Measurements from ENCODE around the gene PTPRD. TPM values are rescaled to one million over a fixed set of nuclear protein-coding genes. Genes with fewer than 3 reads are reported as not detected.
"Not testable (repeated sequence)": the region's sequence is repeated elsewhere in the genome, so short reads cannot be mapped to it uniquely, and the experiment has no call there.

The PTPRD gene
- total RNA-seq, 1 donor: 11.5 TPM

DNA sequence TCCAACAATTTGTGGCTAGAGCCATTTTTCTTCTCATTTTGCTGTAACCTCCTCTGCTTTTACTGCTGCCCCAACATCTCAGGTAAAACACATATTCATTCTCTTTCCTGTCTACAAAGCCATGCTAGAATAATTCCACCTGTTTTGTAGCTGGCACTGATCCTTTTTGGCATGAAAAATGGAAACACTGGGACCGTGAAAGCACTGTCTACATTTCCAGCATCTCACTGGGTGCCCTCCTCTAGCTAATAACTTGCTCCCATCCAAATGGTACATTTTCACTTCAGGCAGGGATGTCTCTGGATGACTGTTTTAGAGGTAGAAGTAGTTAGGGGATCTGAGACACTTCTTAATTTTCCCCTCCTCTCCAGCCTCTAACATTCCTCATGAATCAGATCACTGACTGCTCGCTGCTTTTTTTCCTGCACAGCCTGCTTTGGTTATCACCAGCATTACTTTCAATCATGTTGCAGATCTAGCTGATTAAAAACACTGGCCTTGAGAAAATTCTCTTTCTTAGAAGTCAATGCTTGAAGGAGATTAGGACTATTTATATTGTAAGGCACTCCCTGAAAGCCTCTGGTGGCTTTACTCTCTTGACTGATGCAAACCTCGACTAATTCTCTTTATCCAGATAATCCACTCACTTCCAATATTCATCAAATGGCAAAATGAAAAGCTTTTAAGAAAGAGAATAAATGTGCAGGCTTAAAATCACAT lies 1500.6 kb downstream of the PTPRD start:
- H3K4me3 ChIP-seq (ENCODE audit: low read depth, low read length): no peak overlapping the region
- DNase-seq (ENCODE audit: low read depth): no peak
- TF ChIP-seq, protein P1, sequence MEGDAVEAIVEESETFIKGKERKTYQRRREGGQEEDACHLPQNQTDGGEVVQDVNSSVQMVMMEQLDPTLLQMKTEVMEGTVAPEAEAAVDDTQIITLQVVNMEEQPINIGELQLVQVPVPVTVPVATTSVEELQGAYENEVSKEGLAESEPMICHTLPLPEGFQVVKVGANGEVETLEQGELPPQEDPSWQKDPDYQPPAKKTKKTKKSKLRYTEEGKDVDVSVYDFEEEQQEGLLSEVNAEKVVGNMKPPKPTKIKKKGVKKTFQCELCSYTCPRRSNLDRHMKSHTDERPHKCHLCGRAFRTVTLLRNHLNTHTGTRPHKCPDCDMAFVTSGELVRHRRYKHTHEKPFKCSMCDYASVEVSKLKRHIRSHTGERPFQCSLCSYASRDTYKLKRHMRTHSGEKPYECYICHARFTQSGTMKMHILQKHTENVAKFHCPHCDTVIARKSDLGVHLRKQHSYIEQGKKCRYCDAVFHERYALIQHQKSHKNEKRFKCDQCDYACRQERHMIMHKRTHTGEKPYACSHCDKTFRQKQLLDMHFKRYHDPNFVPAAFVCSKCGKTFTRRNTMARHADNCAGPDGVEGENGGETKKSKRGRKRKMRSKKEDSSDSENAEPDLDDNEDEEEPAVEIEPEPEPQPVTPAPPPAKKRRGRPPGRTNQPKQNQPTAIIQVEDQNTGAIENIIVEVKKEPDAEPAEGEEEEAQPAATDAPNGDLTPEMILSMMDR (IDR thresholded peaks at IDR 0.05; ENCODE audit: insufficient read depth, low read length): no peak

DNA sequence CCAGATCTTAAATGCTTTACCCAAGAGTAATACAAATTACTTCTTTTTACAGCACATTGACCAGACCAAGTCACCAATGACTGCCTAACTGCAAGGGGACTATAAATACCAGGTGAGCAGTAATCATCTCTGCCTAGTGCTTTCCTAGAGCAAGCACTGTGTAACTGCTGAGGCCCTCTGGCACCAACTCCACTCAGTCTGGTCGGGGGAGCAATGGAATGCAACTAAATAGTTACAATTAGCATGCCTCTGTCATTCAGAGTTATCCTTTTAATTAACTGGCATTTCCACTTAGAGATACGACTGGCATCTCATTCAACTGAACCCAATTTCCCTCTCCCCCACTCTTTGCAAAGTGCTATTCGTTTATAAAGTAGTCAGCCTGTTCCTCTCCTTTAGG lies 1504.2 kb downstream of the PTPRD start:
- DNase-seq (ENCODE audit: low read depth): no peak
- TF ChIP-seq, protein P1 (IDR thresholded peaks at IDR 0.05; ENCODE audit: insufficient read depth, low read length): no peak
- H3K4me3 ChIP-seq (ENCODE audit: low read depth, low read length): no peak overlapping the region

DNA sequence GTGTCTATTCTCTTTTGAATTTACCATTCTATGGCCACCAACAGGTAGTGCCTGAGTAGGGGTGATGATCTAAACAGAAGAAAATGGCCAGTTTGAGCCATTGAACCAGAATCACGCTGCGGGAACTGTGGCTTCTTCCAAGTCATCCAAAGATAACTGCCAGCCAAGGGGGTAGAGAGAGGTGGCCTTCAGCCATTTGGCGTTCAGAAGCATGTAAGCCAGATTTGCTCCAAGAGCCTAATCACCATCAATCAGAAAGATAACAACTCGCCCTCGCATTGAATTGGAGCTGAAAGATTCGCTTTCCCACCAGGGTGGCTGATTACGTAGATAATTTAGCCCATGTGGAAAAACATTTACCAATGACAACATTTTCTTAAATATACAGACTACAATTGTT lies 1510.5 kb downstream of the PTPRD start:
- H3K4me3 ChIP-seq (ENCODE audit: low read depth, low read length): no peak overlapping the region
- TF ChIP-seq, protein P1 (IDR thresholded peaks at IDR 0.05; ENCODE audit: insufficient read depth, low read length): no peak
- no peak for DNase-seq (ENCODE audit: low read depth)

DNA sequence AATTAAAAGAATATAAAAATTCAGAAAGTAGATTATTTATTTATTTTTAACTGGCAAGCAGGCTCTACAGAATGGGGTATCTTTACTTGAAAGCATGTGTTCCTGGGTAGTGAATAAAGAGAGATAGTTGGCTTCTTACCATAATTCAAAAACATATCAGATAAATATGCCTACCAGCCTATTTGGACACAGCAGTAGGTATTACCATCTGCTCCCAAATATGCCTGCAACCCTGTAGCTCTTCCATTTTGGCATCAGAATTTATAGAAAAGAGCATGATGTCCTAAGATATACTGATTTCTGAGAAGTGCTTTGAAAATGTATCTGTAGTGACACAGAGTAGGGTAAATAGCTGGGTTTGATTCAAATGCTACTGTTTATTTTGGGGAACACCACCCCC lies 1512.7 kb downstream of the PTPRD start:
- no peak overlapping the region for H3K4me3 ChIP-seq (ENCODE audit: low read depth, low read length)
- DNase-seq (ENCODE audit: low read depth): no peak
- TF ChIP-seq, protein P1 (IDR thresholded peaks at IDR 0.05; ENCODE audit: insufficient read depth, low read length): no peak

DNA sequence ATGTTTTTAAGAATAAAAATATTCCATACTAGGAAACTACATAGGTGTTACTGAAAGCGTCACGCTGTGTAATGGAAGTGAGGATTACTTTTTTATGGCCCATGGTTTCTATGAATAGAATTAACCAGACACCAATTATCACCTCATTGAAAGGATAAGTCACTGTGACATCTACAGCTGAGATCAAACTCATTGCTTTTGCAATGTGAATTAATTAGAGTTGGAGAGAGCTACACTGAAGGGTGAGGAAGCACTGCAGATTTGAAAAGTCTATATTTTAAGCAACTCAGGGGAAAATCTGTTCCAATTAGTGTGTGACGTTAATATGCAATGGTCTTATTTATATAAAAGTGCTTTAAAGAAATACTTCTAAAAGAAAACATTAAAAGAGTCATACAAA lies 1513.2 kb downstream of the PTPRD start:
- no peak for DNase-seq (ENCODE audit: low read depth)
- H3K4me3 ChIP-seq (ENCODE audit: low read depth, low read length): no peak overlapping the region
- TF ChIP-seq, protein P1 (IDR thresholded peaks at IDR 0.05; ENCODE audit: insufficient read depth, low read length): no peak

DNA sequence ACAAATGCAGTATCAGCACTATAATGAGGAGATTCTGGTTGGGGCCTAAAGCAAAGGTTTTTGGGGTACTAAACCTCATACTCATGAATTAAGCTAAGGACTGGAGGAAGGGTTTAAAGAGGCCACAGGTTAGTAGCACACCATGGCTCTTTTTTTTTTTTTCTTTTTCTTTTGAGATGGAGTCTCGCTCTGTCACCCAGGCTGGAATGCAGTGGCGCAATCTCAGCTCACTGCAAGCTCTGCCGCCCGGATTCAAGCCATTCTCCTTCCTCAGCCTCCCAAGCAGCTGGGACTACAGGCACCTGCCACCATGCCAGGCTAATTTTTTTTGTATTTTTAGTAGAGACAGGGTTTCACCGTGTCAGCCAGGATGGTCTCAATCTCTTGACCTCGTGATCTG lies 1515.5 kb downstream of the PTPRD start:
- not testable (repeated sequence) for H3K4me3 ChIP-seq (ENCODE audit: low read depth, low read length); DNase-seq (ENCODE audit: low read depth)

DNA sequence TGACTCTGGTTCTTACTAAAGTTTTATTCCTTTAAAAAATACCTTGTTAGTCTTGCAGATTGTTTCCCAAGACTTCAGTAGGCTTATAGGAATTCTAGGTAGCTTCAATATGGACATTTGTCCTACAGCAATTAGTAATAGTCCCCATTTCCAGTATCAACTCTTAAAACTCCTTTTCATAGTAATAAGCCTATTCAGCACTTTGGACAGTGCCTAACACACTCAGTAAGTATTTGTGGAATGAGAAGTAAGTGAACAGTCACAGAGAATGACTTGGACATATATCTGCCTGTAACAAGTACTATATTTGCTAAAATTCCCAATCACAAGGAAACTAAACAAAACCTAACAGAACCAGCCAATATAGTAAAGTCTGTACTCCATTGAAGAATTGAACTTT lies 1521.4 kb downstream of the PTPRD start:
- TF ChIP-seq, protein P1 (IDR thresholded peaks at IDR 0.05; ENCODE audit: insufficient read depth, low read length): no peak
- DNase-seq (ENCODE audit: low read depth): no peak
- no peak overlapping the region for H3K4me3 ChIP-seq (ENCODE audit: low read depth, low read length)
